Right renal pelvis (tissue), 4 donors: Measurements from ENCODE around the gene C2CD4D. TPM values are rescaled to one million over a fixed set of nuclear protein-coding genes. Genes with fewer than 3 reads are reported as not detected.
"Not testable (repeated sequence)": the region's sequence is repeated elsewhere in the genome, so short reads cannot be mapped to it uniquely, and the experiment has no call there.

Source experiments
- DNase-seq, 4 donors: peaks; one replicate each; pipeline ENCODE4 v3.0.0-alpha.2; 2013; ENCODE audit warnings: low read depth in 4 of 4, low spot score in 3 of 4, missing footprints in 1 of 4
- polyA plus RNA-seq, 4 donors: library from polyadenylated mRNA; unstranded; fragments of 120-200 nt; gene quantifications; one replicate each; pipeline ENCODE4 v1.2.1, GENCODE V29; 2013; ENCODE audit not compliant: insufficient read length in 4 of 4

Gene C2CD4D
- under 1 TPM; 0.18 to 0.64 (median 0.23) TPM for polyA plus RNA-seq

GRCh38 chr1:151839457-151840403 is at the start of gene C2CD4D:
TSS of gene C2CD4D (minus strand) at chr1:151839820. CDS start at chr1:151838989, 831 bp downstream.
- DNase-seq, result peak in 1 of 4 donors; percentile 35

GRCh38 chr1:151888972-151889570 is 49.5 kb upstream of the C2CD4D start:
- DNase-seq, result no peak

- no peak for DNase-seq
Measured at GRCh38 chr1:151887028-151887427, 47.4 kb upstream of the C2CD4D start.

- DNase-seq, result no peak
Measured at GRCh38 chr1:151885479-151885878, 45.9 kb upstream of the C2CD4D start.

- DNase-seq, result not testable (repeated sequence)
Measured at GRCh38 chr1:151884879-151885278, 45.3 kb upstream of the C2CD4D start.

GRCh38 chr1:151884445-151884844 is 44.8 kb upstream of the C2CD4D start:
- DNase-seq, result not testable (repeated sequence)

- not testable (repeated sequence) for DNase-seq
Measured at GRCh38 chr1:151883898-151884297, 44.3 kb upstream of the C2CD4D start.

GRCh38 chr1:151882918-151883317 is 43.3 kb upstream of the C2CD4D start:
- not testable (repeated sequence) for DNase-seq

- DNase-seq, result no peak
Measured at GRCh38 chr1:151882466-151882865, 42.8 kb upstream of the C2CD4D start.

GRCh38 chr1:151881479-151881878 is 41.9 kb upstream of the C2CD4D start:
- DNase-seq, result no peak

- DNase-seq, result no peak
Measured at GRCh38 chr1:151875419-151876097, 35.9 kb upstream of the C2CD4D start.

- not testable (repeated sequence) for DNase-seq
Measured at GRCh38 chr1:151872776-151873175, 33.2 kb upstream of the C2CD4D start.

- DNase-seq, result no peak
Measured at GRCh38 chr1:151871284-151872030, 31.8 kb upstream of the C2CD4D start.

- DNase-seq, result peak in 2 of 4 donors; percentile 4 to 6
Measured at GRCh38 chr1:151868486-151868885, 28.9 kb upstream of the C2CD4D start.

- no peak for DNase-seq
Measured at GRCh38 chr1:151867765-151868411, 28.3 kb upstream of the C2CD4D start.

- DNase-seq, result no peak
Measured at GRCh38 chr1:151867321-151867720, 27.7 kb upstream of the C2CD4D start.

- no peak for DNase-seq
Measured at GRCh38 chr1:151864411-151864810, 24.8 kb upstream of the C2CD4D start.

GRCh38 chr1:151862604-151863003 is 23.0 kb upstream of the C2CD4D start:
- no peak for DNase-seq

GRCh38 chr1:151860504-151861187 is 21.0 kb upstream of the C2CD4D start:
- no peak for DNase-seq
